HG03175 (cell line): Measurements from ENCODE around the gene SEMA5A.
"Not testable (repeated sequence)": the region's sequence is repeated elsewhere in the genome, so short reads cannot be mapped to it uniquely, and the experiment has no call there.

Source experiments
- ATAC-seq: cut with Tn5 transposase; IDR thresholded peaks from one replicate; pipeline ENCODE4 v1.9.1; 2021; ENCODE audit warnings: mild to moderate bottlenecking, moderate library complexity; ENCODE audit not compliant: unreplicated experiment

SEMA5A gene

GRCh38 chr5:9411142-9411541 lies 134.7 kb downstream of the SEMA5A start:
- no peak for ATAC-seq

- peak; percentile 44 for ATAC-seq
Measured at GRCh38 chr5:9409413-9409960, 136.4 kb downstream of the SEMA5A start.

- peak; percentile 40 for ATAC-seq
Measured at GRCh38 chr5:9408964-9409363, 136.9 kb downstream of the SEMA5A start.

- peak; percentile 54 for ATAC-seq
Measured at GRCh38 chr5:9405196-9405754, 140.6 kb downstream of the SEMA5A start.

GRCh38 chr5:9401786-9402472 lies 143.9 kb downstream of the SEMA5A start:
- ATAC-seq = no peak

GRCh38 chr5:9399783-9400182 lies 146.1 kb downstream of the SEMA5A start:
- ATAC-seq = not testable (repeated sequence)

- no peak for ATAC-seq
Measured at GRCh38 chr5:9399094-9399493, 146.8 kb downstream of the SEMA5A start.

- no peak for ATAC-seq
Measured at GRCh38 chr5:9398227-9398626, 147.6 kb downstream of the SEMA5A start.

- ATAC-seq = no peak
Measured at GRCh38 chr5:9396285-9396770, 149.5 kb downstream of the SEMA5A start.

GRCh38 chr5:9395706-9396105 lies 150.2 kb downstream of the SEMA5A start:
- ATAC-seq = no peak

GRCh38 chr5:9394221-9394620 lies 151.7 kb downstream of the SEMA5A start:
- no peak for ATAC-seq

GRCh38 chr5:9392625-9393024 lies 153.2 kb downstream of the SEMA5A start:
- no peak for ATAC-seq

- ATAC-seq = no peak
Measured at GRCh38 chr5:9391080-9391479, 154.8 kb downstream of the SEMA5A start.

GRCh38 chr5:9390113-9390512 lies 155.8 kb downstream of the SEMA5A start:
- ATAC-seq = no peak

- no peak for ATAC-seq
Measured at GRCh38 chr5:9388941-9389674, 156.8 kb downstream of the SEMA5A start.

- ATAC-seq = no peak
Measured at GRCh38 chr5:9387879-9388278, 158.0 kb downstream of the SEMA5A start.

- no peak for ATAC-seq
Measured at GRCh38 chr5:9386945-9387344, 158.9 kb downstream of the SEMA5A start.

GRCh38 chr5:9382522-9382921 lies 163.4 kb downstream of the SEMA5A start:
- ATAC-seq = no peak

- ATAC-seq = peak; percentile 90
Measured at GRCh38 chr5:9381464-9381863, 164.4 kb downstream of the SEMA5A start.

- no peak for ATAC-seq
Measured at GRCh38 chr5:9380109-9380508, 165.8 kb downstream of the SEMA5A start.

GRCh38 chr5:9376363-9377117 lies 169.3 kb downstream of the SEMA5A start:
- ATAC-seq = no peak
